Measurements from ENCODE around the gene DYRK1B. TPM values are rescaled to one million over a fixed set of nuclear protein-coding genes. Genes with fewer than 3 reads are reported as not detected.

Gene DYRK1B
- total RNA-seq, 6 experiments from 2014 or later = 2.5 to 6.3 (median 4.4) TPM

GRCh38 chr19:39871886-39872866, 38.2 kb upstream of the DYRK1B start:
- TF ChIP-seq, protein P1, sequence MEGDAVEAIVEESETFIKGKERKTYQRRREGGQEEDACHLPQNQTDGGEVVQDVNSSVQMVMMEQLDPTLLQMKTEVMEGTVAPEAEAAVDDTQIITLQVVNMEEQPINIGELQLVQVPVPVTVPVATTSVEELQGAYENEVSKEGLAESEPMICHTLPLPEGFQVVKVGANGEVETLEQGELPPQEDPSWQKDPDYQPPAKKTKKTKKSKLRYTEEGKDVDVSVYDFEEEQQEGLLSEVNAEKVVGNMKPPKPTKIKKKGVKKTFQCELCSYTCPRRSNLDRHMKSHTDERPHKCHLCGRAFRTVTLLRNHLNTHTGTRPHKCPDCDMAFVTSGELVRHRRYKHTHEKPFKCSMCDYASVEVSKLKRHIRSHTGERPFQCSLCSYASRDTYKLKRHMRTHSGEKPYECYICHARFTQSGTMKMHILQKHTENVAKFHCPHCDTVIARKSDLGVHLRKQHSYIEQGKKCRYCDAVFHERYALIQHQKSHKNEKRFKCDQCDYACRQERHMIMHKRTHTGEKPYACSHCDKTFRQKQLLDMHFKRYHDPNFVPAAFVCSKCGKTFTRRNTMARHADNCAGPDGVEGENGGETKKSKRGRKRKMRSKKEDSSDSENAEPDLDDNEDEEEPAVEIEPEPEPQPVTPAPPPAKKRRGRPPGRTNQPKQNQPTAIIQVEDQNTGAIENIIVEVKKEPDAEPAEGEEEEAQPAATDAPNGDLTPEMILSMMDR (IDR thresholded peaks at IDR 0.05) = no peak
- no peak for TF ChIP-seq POLR2A (IDR thresholded peaks at IDR 0.05)
- intact Hi-C loops (cut with DNase I) = no loop called here
- Histone ChIP-seq H3K27ac (no peak overlapping the region), H3K9me3 (no peaks in the 10 kb centered on the region), H3K36me3 (no peaks in the 10 kb centered on the region), H3K4me1 (no peaks in the 10 kb centered on the region), H3K4me3 (no peak overlapping the region), H3K27me3 (no peaks in the 10 kb centered on the region)
- WGBS (ENCODE audit: insufficient coverage, low coverage, low lambda C conversion rate, missing lambda C conversion rate) = 50% methylated on average over 2 of the region's 47 CpGs
- DNase-seq (no peak), ATAC-seq (no peak)

GRCh38 chr19:39871362-39871761, 37.4 kb upstream of the DYRK1B start:
- H3K36me3 ChIP-seq = no peaks in the 10 kb centered on the region

DNA sequence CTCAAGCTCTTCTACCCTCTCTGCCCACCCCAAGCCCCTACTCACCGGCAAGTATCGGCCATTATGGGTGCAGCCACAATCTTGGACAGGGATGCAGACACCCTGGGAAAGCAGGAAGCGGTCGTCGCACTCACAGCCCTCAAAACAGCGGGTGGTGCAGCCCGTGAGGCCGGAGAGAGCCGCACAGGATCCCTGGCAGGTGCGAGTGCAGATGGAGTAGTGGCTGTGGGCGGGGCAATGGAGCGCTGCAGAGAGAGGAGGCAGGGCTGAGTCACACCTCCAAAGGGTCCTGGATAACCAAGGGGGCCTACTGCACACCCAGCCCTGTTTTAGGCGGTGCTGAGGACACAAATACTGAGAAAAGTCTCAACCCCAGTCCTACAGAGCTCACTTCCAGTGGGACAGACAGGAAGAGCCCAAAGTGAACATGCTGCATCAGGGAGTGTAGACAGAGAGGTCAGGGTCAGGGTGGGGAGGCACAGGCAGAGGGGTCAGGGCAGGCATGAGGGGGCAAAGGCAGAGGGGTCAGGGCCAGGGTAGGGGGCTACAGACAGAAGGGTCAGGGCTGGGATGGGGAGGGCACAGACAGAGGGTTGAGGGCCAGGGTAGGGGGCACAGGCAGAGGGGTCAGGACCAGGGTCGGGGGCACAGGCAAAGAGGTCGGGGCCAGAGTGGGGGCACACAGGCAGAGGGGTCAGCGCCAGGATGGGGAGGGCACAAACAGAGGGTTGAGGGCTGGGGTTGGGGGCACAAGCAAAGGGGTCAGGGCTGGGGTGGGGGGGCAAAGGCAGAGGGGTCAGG, 36.4 kb upstream of the DYRK1B start:
- TF ChIP-seq, protein P1 (IDR thresholded peaks at IDR 0.05) = no peak
- TF ChIP-seq POLR2A (IDR thresholded peaks at IDR 0.05) = no peak
- Histone ChIP-seq H3K27ac (no peak overlapping the region), H3K36me3 (no peaks in the 10 kb centered on the region), H3K27me3 (no peaks in the 10 kb centered on the region), H3K9me3 (no peaks in the 10 kb centered on the region), H3K4me1 (no peaks in the 10 kb centered on the region), H3K4me3 (no peak overlapping the region)
- DNase-seq (no peak), ATAC-seq (no peak)
- 68% methylated on average over 10 of the region's 16 CpGs for WGBS (ENCODE audit: insufficient coverage, low coverage, low lambda C conversion rate, missing lambda C conversion rate)
- intact Hi-C loops (cut with DNase I) = no loop called here

More at GRCh38 chr19:39871362-39871761, 37.4 kb upstream of the DYRK1B start:
- Histone ChIP-seq H3K9me3 (no peaks in the 10 kb centered on the region), H3K27ac (no peak overlapping the region), H3K4me1 (no peaks in the 10 kb centered on the region), H3K4me3 (no peak overlapping the region), H3K27me3 (no peaks in the 10 kb centered on the region)
- intact Hi-C loops (cut with DNase I) = no loop called here
- no peak for DNase-seq
- no peak for ATAC-seq
- 68% methylated on average over 4 of the region's 6 CpGs for WGBS (ENCODE audit: insufficient coverage, low coverage, low lambda C conversion rate, missing lambda C conversion rate)
- TF ChIP-seq, protein P1 (IDR thresholded peaks at IDR 0.05) = no peak
- no peak for TF ChIP-seq POLR2A (IDR thresholded peaks at IDR 0.05)

GRCh38 chr19:39867952-39868351, 34.0 kb upstream of the DYRK1B start:
- Histone ChIP-seq H3K36me3 (no peaks in the 10 kb centered on the region), H3K4me1 (no peaks in the 10 kb centered on the region), H3K4me3 (no peak overlapping the region), H3K27ac (no peak overlapping the region), H3K27me3 (no peaks in the 10 kb centered on the region), H3K9me3 (no peaks in the 10 kb centered on the region)
- DNase-seq (no peak), ATAC-seq (no peak)
- TF ChIP-seq POLR2A (IDR thresholded peaks at IDR 0.05) = no peak
- TF ChIP-seq, protein P1 (IDR thresholded peaks at IDR 0.05) = no peak
- intact Hi-C loops (cut with DNase I) = no loop called here
- WGBS (ENCODE audit: insufficient coverage, low coverage, low lambda C conversion rate, missing lambda C conversion rate) = 90% methylated on average over 6 of the region's 6 CpGs
